ENCODE data around the gene MAN2B2. TPM values are rescaled to one million over a fixed set of nuclear protein-coding genes. Genes with fewer than 3 reads are reported as not detected.

Gene MAN2B2
- total and polyA plus RNA-seq, 8 donors, result 6.1 to 49.4 (median 13.9) TPM

DNA sequence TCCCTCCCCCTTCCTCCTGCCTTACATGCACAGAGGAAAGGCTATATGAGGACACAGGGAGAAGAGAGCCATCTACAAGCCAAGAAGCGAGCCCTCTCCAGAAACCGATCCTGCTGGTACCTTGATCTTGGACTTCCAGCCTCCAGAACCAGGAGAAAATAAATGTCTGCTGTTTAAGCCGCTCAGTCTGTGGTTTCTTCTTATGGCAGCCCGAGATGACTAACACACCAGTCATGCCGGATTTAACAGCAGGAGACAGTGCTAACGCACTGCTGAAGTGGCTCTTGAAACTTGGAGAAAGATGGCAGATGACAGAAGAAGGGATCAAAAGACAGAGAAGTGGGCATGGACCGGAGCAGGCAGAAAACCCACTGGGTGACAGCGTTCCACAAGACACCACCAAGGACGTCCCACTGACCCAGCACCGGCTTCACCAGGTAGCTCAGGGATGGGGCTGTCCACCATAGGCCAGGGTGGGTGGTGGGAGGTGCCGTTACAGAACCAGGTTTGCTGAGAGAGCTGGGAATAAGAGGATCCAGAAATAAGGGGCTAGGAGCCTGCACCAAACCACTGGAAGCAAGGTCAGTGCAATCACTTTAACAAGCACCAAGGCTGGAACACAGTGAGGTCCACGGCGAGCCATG, 6.2 kb upstream of the MAN2B2 start:
- intact Hi-C loops (cut with DNase I; ENCODE audit: low total_unique reads), result no loop called here
- peaks cover 6 to 8% (median 7%) of the 10 kb centered on the region in 4 donors for H3K4me1 ChIP-seq
- H3K4me3 ChIP-seq, result no peak overlapping the region
- H3K9me3 ChIP-seq, result no peaks in the 10 kb centered on the region
- peaks cover 0 to 28% (median 16%) of the 10 kb centered on the region in 3 donors for H3K27me3 ChIP-seq
- TF ChIP-seq POLR2AphosphoS5 (IDR thresholded peaks at IDR 0.05) (no peak), EP300 (IDR thresholded peaks at IDR 0.05) (no peak), POLR2A (IDR thresholded peaks at IDR 0.05) (no peak)
- TF ChIP-seq, protein P1, sequence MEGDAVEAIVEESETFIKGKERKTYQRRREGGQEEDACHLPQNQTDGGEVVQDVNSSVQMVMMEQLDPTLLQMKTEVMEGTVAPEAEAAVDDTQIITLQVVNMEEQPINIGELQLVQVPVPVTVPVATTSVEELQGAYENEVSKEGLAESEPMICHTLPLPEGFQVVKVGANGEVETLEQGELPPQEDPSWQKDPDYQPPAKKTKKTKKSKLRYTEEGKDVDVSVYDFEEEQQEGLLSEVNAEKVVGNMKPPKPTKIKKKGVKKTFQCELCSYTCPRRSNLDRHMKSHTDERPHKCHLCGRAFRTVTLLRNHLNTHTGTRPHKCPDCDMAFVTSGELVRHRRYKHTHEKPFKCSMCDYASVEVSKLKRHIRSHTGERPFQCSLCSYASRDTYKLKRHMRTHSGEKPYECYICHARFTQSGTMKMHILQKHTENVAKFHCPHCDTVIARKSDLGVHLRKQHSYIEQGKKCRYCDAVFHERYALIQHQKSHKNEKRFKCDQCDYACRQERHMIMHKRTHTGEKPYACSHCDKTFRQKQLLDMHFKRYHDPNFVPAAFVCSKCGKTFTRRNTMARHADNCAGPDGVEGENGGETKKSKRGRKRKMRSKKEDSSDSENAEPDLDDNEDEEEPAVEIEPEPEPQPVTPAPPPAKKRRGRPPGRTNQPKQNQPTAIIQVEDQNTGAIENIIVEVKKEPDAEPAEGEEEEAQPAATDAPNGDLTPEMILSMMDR (IDR thresholded peaks at IDR 0.05), result no peak
- no peaks in the 10 kb centered on the region for H3K36me3 ChIP-seq
- 73 to 80% (median 77%) methylated on average over 13 of the region's 13 CpGs for WGBS, 5 donors
- DNase-seq, result no peak
- no peak overlapping the region for H3K27ac ChIP-seq

GRCh38 chr4:6571608-6572007, 3.4 kb upstream of the MAN2B2 start:
- TF ChIP-seq EP300 (IDR thresholded peaks at IDR 0.05) (no peak), POLR2AphosphoS5 (IDR thresholded peaks at IDR 0.05) (no peak), POLR2A (IDR thresholded peaks at IDR 0.05) (no peak)
- TF ChIP-seq, protein P1 (IDR thresholded peaks at IDR 0.05), result no peak
- 80 to 90% (median 85%) methylated on average over 2 to 3 of the region's 3 CpGs for WGBS, 5 donors

GRCh38 chr4:6573551-6573950, 1.4 kb upstream of the MAN2B2 start:
- Histone ChIP-seq H3K36me3 (peaks cover 4 to 20% (median 19%) of the 10 kb centered on the region in 4 donors), H3K27ac (no peak overlapping the region), H3K4me3 (no peak overlapping the region), H3K9me3 (no peaks in the 10 kb centered on the region), H3K4me1 (peaks cover 19 to 34% (median 29%) of the 10 kb centered on the region in 4 donors), H3K27me3 (no peaks in the 10 kb centered on the region)
- DNase-seq, result no peak
- intact Hi-C loops (cut with DNase I; ENCODE audit: low total_unique reads), result loop anchor here (10.0 kb wide), 1 partner anchor 541 kb away; no protein-coding TSS in a partner anchor
- TF ChIP-seq, protein P1 (IDR thresholded peaks at IDR 0.05), result no peak
- 61 to 76% (median 66%) methylated on average over 4 to 6 of the region's 6 CpGs for WGBS, 5 donors

More at GRCh38 chr4:6571608-6572007, 3.4 kb upstream of the MAN2B2 start:
- no peak for DNase-seq
- Histone ChIP-seq H3K36me3 (peaks cover 0 to under 1% (median 0%) of the 10 kb centered on the region in 4 donors), H3K27me3 (peaks cover 0 to 5% (median 3%) of the 10 kb centered on the region in 3 donors), H3K4me1 (peaks cover 19 to 27% (median 25%) of the 10 kb centered on the region in 4 donors), H3K27ac (no peak overlapping the region), H3K4me3 (no peak overlapping the region), H3K9me3 (no peaks in the 10 kb centered on the region)
- intact Hi-C loops (cut with DNase I; ENCODE audit: low total_unique reads), result loop anchor here (10.0 kb wide), 1 partner anchor 543 kb away; no protein-coding TSS in a partner anchor

- Histone ChIP-seq H3K36me3 (peaks cover 6 to 25% (median 24%) of the 10 kb centered on the region in 4 donors), H3K4me1 (peaks cover 19 to 34% (median 29%) of the 10 kb centered on the region in 4 donors), H3K9me3 (no peaks in the 10 kb centered on the region), H3K27ac (peak overlapping the region; percentile 56 to 88 (median 82)), H3K27me3 (no peaks in the 10 kb centered on the region), H3K4me3 (peak overlapping the region; percentile 79 to 88 (median 86))
- 47 to 53% (median 48%) methylated on average over 16 of the region's 16 CpGs for WGBS, 5 donors
- no peak for TF ChIP-seq POLR2A (IDR thresholded peaks at IDR 0.05)
- no peak for DNase-seq
- intact Hi-C loops (cut with DNase I; ENCODE audit: low total_unique reads), result loop anchor here (10.0 kb wide), 1 partner anchor 541 kb away; no protein-coding TSS in a partner anchor
Measured at GRCh38 chr4:6573986-6574746, 823 bp upstream of the MAN2B2 start.
